Heart right ventricle (tissue), 16 donors: ENCODE measurements around the gene BID. TPM values are rescaled to one million over a fixed set of nuclear protein-coding genes. Genes with fewer than 3 reads are reported as not detected.

Source experiments
- ATAC-seq, 8 donors: fragments of 200-7000 bp; cut with Tn5 transposase; one replicate each; pipeline ENCODE4 v1.9.1; 2020; ENCODE audit warnings: mild to moderate bottlenecking in 8 of 8, moderate library complexity in 8 of 8, moderate number of reproducible peaks in 1 of 8
- DNase-seq, 2 donors: peaks; one replicate each; pipeline ENCODE4 v3.0.0-alpha.2; 2020
- H3K27ac ChIP-seq, 10 donors: fragments of 200-600 bp; sonication (generic) in 2 of 10; one replicate each; pipeline versions ENCODE4 v1.5.0 to v1.8.0; 2020 to 2022; ENCODE audit warnings: mild to moderate bottlenecking in 3 of 10
- H3K27me3 ChIP-seq, 7 donors: fragments of 200-600 bp; one replicate each; pipeline ENCODE4 v1.8.0; 2021 to 2022; ENCODE audit warnings: mild to moderate bottlenecking in 2 of 7
- H3K36me3 ChIP-seq, 9 donors: fragments of 200-600 bp; sonication (generic) in 1 of 9; one replicate each; pipeline versions ENCODE4 v1.5.0 to v1.8.0; 2020 to 2022; ENCODE audit warnings: mild to moderate bottlenecking in 2 of 9
- H3K4me1 ChIP-seq, 9 donors: fragments of 200-600 bp; sonication (generic) in 1 of 9; one replicate each; pipeline versions ENCODE4 v1.5.0 to v1.8.0; 2020 to 2022; ENCODE audit warnings: mild to moderate bottlenecking in 4 of 9
- H3K4me3 ChIP-seq, 10 donors: fragments of 200-600 bp; sonication (generic) in 2 of 10; one replicate each; pipeline versions ENCODE4 v1.5.0 to v1.8.0; 2020 to 2022; ENCODE audit warnings: mild to moderate bottlenecking in 7 of 10, moderate library complexity in 2 of 10
- H3K9me3 ChIP-seq, 11 donors: fragments of 200-600 bp in 10 of 11; sonication (generic) in 2 of 11; one replicate each; pipeline versions ENCODE4 v1.5.0 to v1.8.0; 2013 to 2022; ENCODE audit warnings: mild to moderate bottlenecking in 2 of 11, control low read depth in 1 of 11, moderate library complexity in 1 of 11
- WGBS, 2 donors: extraction: QIAGEN DNeasy Blood & Tissue Kit; methylation state at CpG; one replicate each; pipeline ENCODE4 v1.1.7; 2013; ENCODE audit warnings: inconsistent platforms in 1 of 2; 5-methylcytosine and 5-hydroxymethylcytosine counted together
- intact Hi-C, 10 donors: fragments of 100-400 bp; cut with DNase I; formaldehyde crosslinking; loops; one replicate each; pipeline versions ENCODE4 v1.11.1 to v1.14.2; 2022
- polyA plus RNA-seq, 2 donors: library from polyadenylated mRNA; stranded (reverse); fragments of 200-250 nt; gene quantifications; one replicate each; pipeline ENCODE4 v1.2.3, GENCODE V29; 2013
- total RNA-seq, 10 donors: library from RNA; stranded (reverse); fragmentation: NEBNext Ultra II Directional in 3 of 10; extraction: Animal tissue kit (Norgen Biotek cat#: 25700) in 3 of 10; gene quantifications; one replicate each; pipeline versions ENCODE4 v1.2.1 to v1.2.4, GENCODE V29; 2021 to 2023
- TF ChIP-seq, protein P1 (sequence below), 9 donors: fragments of 200-600 bp; sonication (generic) in 2 of 9; IDR thresholded peaks; one replicate each; pipeline versions ENCODE4 v1.5.0 to v1.8.0; 2021 to 2022; ENCODE audit warnings: antibody characterized with exemption in 9 of 9, mild to moderate bottlenecking in 5 of 9, moderate library complexity in 1 of 9
- donor health status: Arrhythmogenic right ventricular cardiomyopathy.
- donor health status: ischemic (EF 13 %, LVEDD 7.1; RV severe dilation, severe dysfunction).
- donor health status: healthy with polysubstance abuse.
- donor health status: DM: no; HTN: yes; CAD: no.
- donor health status: DM: no; HTN: no; CAD: no.
- donor health status: ischemic (EF 25% LVEDD 6.9; RV normal size, moderate dysfunction).
- donor health status: ischemic (EF 25% LVEDD 5.7; RV mildly dilated, moderate dysfunction).
- donor health status: healthy.
- donor health status: DM: yes; HTN: yes; CAD: no.
- donor health status: Ischemic cardiomyopathy.
- donor health status: ischemic (EF 35%, LVEDD 5.7; RV mildly dilated, moderate dysfunction).
- donor health status: nonischemic (EF 11% LVEDD 7.7; RV severe dilation, severe dysfunction).
- donor health status: DM: yes; HTN: yes; CAD: no.
- donor health status: PGD.
- donor health status: ischemic (EF 29% LVEDD 5.4; RV normal size, mild dysfunction).
- donor health status: nonischemic (EF 23%, LVEDD 6.1; RV moderate dilation, normal function).

Gene BID
- total and polyA plus RNA-seq, 12 donors = 5.6 to 42.9 (median 10.9) TPM

DNA sequence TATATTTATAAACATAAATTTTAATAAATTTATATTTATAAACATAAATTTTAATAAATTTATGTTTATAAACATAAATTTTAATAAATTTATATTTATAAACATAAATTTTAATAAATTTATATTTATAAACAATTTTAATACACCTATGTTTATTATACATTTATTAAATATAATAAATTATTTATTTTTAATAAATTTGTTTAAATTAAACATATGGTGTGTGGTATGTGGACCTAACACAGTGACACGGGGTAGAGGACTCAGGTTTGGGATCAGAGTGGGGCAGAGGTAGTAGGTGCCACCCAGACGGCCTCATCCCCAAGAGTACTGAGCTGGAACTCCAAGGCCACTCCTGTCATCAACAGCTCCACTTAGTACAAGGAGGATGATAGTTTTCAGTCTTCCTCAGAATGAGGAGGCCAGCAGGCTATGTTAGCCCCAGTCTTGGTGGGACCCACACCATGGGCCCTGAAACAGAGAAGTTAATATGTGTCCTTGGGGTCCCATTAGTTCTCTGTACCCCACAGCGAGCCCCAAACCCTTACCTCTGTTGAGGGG lies 46.7 kb upstream of the BID start:
- 94 to 95% methylated on average over 3 of the region's 3 CpGs for WGBS, 2 donors
- H3K4me3 ChIP-seq = no peak overlapping the region
- intact Hi-C loops = loop anchor here in 1 of 10 donors (10.0 kb wide), 1 partner anchor 204 kb away; the partner anchor contains the start of gene MICAL3

DNA sequence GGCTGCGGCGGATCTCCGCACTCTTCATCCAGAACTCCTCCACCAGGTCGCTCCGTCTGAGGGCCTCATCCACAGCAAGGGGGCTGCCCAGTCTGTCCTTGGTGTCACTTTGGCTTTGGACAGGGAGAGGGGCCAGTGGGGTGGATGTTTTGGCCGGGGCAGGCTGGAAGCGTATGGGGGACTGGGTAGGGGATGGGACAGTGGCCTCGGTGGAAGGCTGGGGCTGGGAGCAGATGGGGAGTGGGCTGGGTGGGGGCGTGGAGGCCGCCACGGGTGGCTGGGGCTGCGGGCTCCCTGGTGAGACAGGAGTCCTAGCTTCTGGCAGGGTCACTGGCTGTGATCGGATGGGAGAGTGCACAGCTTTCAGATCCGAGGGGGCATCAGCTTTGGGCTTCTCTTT lies 44.4 kb upstream of the BID start:
- TF ChIP-seq, protein P1, sequence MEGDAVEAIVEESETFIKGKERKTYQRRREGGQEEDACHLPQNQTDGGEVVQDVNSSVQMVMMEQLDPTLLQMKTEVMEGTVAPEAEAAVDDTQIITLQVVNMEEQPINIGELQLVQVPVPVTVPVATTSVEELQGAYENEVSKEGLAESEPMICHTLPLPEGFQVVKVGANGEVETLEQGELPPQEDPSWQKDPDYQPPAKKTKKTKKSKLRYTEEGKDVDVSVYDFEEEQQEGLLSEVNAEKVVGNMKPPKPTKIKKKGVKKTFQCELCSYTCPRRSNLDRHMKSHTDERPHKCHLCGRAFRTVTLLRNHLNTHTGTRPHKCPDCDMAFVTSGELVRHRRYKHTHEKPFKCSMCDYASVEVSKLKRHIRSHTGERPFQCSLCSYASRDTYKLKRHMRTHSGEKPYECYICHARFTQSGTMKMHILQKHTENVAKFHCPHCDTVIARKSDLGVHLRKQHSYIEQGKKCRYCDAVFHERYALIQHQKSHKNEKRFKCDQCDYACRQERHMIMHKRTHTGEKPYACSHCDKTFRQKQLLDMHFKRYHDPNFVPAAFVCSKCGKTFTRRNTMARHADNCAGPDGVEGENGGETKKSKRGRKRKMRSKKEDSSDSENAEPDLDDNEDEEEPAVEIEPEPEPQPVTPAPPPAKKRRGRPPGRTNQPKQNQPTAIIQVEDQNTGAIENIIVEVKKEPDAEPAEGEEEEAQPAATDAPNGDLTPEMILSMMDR (IDR thresholded peaks at IDR 0.05) = no peak
- H3K36me3 ChIP-seq = peaks cover 0 to 91% (median 54%) of the 10 kb centered on the region in 9 donors
- no peaks in the 10 kb centered on the region for H3K4me1 ChIP-seq
- H3K9me3 ChIP-seq = no peaks in the 10 kb centered on the region
- no peaks in the 10 kb centered on the region for H3K27me3 ChIP-seq
- ATAC-seq (no peak), DNase-seq (no peak)
- no peak overlapping the region for H3K4me3 ChIP-seq
- intact Hi-C loops = loop anchor here in 1 of 10 donors (10.0 kb wide), 1 partner anchor 734 kb away; the partner anchor contains the start of gene IL17RA
- WGBS, 2 donors = 93% methylated on average over 14 of the region's 14 CpGs
- H3K27ac ChIP-seq = no peak overlapping the region

More for the DNA sequence above, 46.7 kb upstream of the BID start:
- Histone ChIP-seq H3K27me3 (no peaks in the 10 kb centered on the region), H3K36me3 (peaks cover 0 to 91% (median 43%) of the 10 kb centered on the region in 9 donors), H3K4me1 (peaks cover 0 to 12% (median 0%) of the 10 kb centered on the region in 9 donors), H3K27ac (no peak overlapping the region), H3K9me3 (no peaks in the 10 kb centered on the region)
- TF ChIP-seq, protein P1 (IDR thresholded peaks at IDR 0.05) = no peak
- no peak for ATAC-seq
- DNase-seq = no peak

DNA sequence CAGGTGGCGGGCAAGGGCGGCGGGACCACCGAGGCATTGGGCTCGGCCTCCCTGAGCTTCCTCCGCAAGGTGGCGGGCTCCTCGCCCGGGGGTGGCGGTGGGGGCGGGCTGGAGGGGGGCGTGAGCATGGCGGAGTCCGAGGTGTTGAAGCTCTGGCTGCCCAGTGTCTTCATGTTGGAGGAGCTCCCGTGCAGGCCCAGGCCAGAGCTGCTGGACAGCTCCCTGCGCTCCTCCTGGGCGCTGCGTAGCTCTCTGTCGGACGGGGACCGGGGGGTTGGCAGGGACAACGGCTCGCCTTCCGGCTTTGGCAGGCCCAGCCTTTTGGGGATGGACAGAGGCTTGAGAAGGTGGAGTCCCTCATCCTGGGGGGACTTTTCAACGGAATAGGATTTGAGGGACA lies 43.9 kb upstream of the BID start:
- WGBS, 2 donors = 83 to 84% methylated on average over 25 of the region's 25 CpGs

DNA sequence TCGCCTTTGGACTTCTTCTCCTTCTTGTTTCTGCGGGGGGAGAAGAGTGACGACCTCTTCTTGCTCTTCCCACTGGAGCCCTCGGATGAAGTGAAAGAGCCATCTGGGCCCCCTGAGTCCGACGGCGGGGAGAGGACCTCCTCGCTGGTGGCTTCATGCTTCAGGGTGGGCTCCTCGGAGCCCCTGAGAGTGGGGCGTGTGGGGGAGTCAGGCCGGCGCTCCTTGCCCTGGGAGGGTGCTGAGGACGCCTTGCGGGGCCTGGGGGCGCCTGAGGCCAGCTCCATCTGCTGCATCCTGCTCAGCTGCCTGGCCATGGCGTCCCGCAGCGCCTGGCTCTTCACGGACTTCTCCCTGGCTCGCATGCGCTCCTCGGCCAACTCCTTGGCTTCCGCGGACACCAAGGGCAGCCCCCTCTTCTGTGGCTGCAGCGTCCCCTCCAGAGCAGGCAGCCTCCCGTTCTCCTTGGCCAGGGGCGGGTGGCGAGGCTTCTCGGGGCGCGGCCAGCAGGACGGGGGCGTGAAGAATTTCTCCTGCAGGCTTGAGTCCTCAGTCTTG lies 43.3 kb upstream of the BID start:
- Histone ChIP-seq H3K36me3 (peaks cover 0 to 94% (median 63%) of the 10 kb centered on the region in 9 donors), H3K9me3 (no peaks in the 10 kb centered on the region), H3K27ac (no peak overlapping the region), H3K4me3 (no peak overlapping the region), H3K4me1 (no peaks in the 10 kb centered on the region), H3K27me3 (no peaks in the 10 kb centered on the region)
- intact Hi-C loops = loop anchor here in 1 of 10 donors (10.0 kb wide), 1 partner anchor 733 kb away; the partner anchor contains the start of gene IL17RA
- no peak for DNase-seq
- TF ChIP-seq, protein P1 (IDR thresholded peaks at IDR 0.05) = no peak
- 94 to 96% methylated on average over 33 of the region's 33 CpGs for WGBS, 2 donors
- peak in 1 of 8 donors; percentile 29 for ATAC-seq

More for the DNA sequence above, 43.9 kb upstream of the BID start:
- H3K9me3 ChIP-seq = no peaks in the 10 kb centered on the region
- H3K4me3 ChIP-seq = no peak overlapping the region
- intact Hi-C loops = loop anchor here in 1 of 10 donors (10.0 kb wide), 1 partner anchor 733 kb away; the partner anchor contains the start of gene IL17RA
- H3K4me1 ChIP-seq = no peaks in the 10 kb centered on the region
- TF ChIP-seq, protein P1 (IDR thresholded peaks at IDR 0.05) = no peak
- no peak for DNase-seq
- no peak overlapping the region for H3K27ac ChIP-seq
- peak in 2 of 8 donors; percentile 7 to 59 for ATAC-seq
- no peaks in the 10 kb centered on the region for H3K27me3 ChIP-seq
- peaks cover 0 to 94% (median 59%) of the 10 kb centered on the region in 9 donors for H3K36me3 ChIP-seq
